Thyroid gland (tissue), 4 donors: ENCODE measurements around the gene GBP6. TPM values are rescaled to one million over a fixed set of nuclear protein-coding genes. Genes with fewer than 3 reads are reported as not detected.

ENCODE experiments used
- DNase-seq, 2 donors: peaks; one replicate each; pipeline ENCODE4 v3.0.0-alpha.2; 2019
- H3K27ac ChIP-seq, 3 donors: fragments of 200-600 bp; sonication (generic); 1 replicate in 2 of 3; 2 replicates in 1 of 3; pipeline ENCODE4 v1.5.1; 2016 to 2019; ENCODE audit warnings: mild to moderate bottlenecking in 1 of 3, moderate library complexity in 1 of 3
- H3K27me3 ChIP-seq: fragments of 200-600 bp; sonication (generic); one replicate; pipeline ENCODE4 v1.5.1; 2019
- H3K36me3 ChIP-seq, 2 donors: fragments of 200-600 bp; sonication (generic); one replicate each; pipeline ENCODE4 v1.5.1; 2016 to 2019
- H3K4me1 ChIP-seq, 2 donors: fragments of 200-600 bp; sonication (generic); one replicate each; pipeline ENCODE4 v1.5.1; 2017 to 2019
- H3K4me3 ChIP-seq, 3 donors: fragments of 200-600 bp; sonication (generic); replicated peaks in 1 of 3; 1 replicate in 2 of 3; 2 replicates in 1 of 3; pipeline ENCODE4 v1.5.1; 2016; ENCODE audit warnings: mild to moderate bottlenecking in 1 of 3
- H3K9me3 ChIP-seq: fragments of 200-600 bp; sonication (generic); one replicate; pipeline ENCODE4 v1.5.1; 2017
- CTCF ChIP-seq, 6 experiments: fragments of 200-600 bp in 3 of 6; fragments of 450-650 bp in 3 of 6; sonication (generic) in 3 of 6; IDR thresholded peaks; one replicate each; pipeline ENCODE4 v1.5.1; 2016 to 2019; ENCODE audit warnings: antibody characterized with exemption in 6 of 6, mild to moderate bottlenecking in 2 of 6, inconsistent platforms in 1 of 6, moderate library complexity in 1 of 6
- POLR2A ChIP-seq, 2 donors: fragments of 450-650 bp; IDR thresholded peaks; one replicate each; pipeline ENCODE4 v1.6.1; 2017; ENCODE audit warnings: antibody characterized with exemption in 2 of 2, mild to moderate bottlenecking in 2 of 2, moderate library complexity in 1 of 2
- WGBS, 2 donors: methylation state at CpG; one replicate each; pipeline ENCODE4 v1.1.5; 2017; 5-methylcytosine and 5-hydroxymethylcytosine counted together
- intact Hi-C: fragments of 100-400 bp; cut with DNase I; formaldehyde crosslinking; loops from one replicate; pipeline ENCODE4 v1.15.1; 2023
- total RNA-seq, 4 donors: library from RNA; depleted of rRNA; stranded (reverse); fragments of >200 nt; gene quantifications; one replicate each; pipeline ENCODE4 v1.2.3, GENCODE V29; 2016

The GBP6 gene
- total RNA-seq = under 1 TPM in 1 of 4 donors, not detected in 3; 0.89 TPM

- 56 to 65% methylated on average over 10 of the region's 10 CpGs for WGBS, 2 donors
- TF ChIP-seq POLR2A (IDR thresholded peaks at IDR 0.05) (no peak), CTCF (IDR thresholded peaks at IDR 0.05) (no peak)
- Histone ChIP-seq H3K9me3 (no peaks in the 10 kb centered on the region), H3K4me3 (no peak within 1 kb of the TSS), H3K27me3 (no peaks in the 10 kb centered on the region), H3K36me3 (no peaks in the 10 kb centered on the region), H3K27ac (peak within 1 kb of the TSS; percentile 6 to 67 (median 30)), H3K4me1 (peaks cover 7 to 9% of the 10 kb centered on the region in 2 donors)
- DNase-seq = peak in 1 of 2 donors; percentile 15
- intact Hi-C loops = no loop called here
Measured at GRCh38 chr1:89363638-89364536, at the start of gene GBP6. TSS of gene GBP6 (plus strand) at chr1:89364059. CDS start at chr1:89368552, 4,493 bp downstream.

- Histone ChIP-seq H3K27me3 (no peaks in the 10 kb centered on the region), H3K36me3 (no peaks in the 10 kb centered on the region), H3K27ac (no peak overlapping the region), H3K4me3 (no peak overlapping the region), H3K4me1 (no peaks in the 10 kb centered on the region), H3K9me3 (no peaks in the 10 kb centered on the region)
- 41 to 44% methylated on average over 1 of the region's 1 CpG for WGBS, 2 donors
- TF ChIP-seq POLR2A (IDR thresholded peaks at IDR 0.05) (no peak), CTCF (IDR thresholded peaks at IDR 0.05) (no peak)
- intact Hi-C loops = no loop called here
- no peak for DNase-seq
Measured at GRCh38 chr1:89322402-89322801, 41.5 kb upstream of the GBP6 start.

GRCh38 chr1:89331890-89332289 is 32.0 kb upstream of the GBP6 start:
- 68 to 84% methylated on average over 2 of the region's 2 CpGs for WGBS, 2 donors

GRCh38 chr1:89332461-89332860 is 31.4 kb upstream of the GBP6 start:
- 55 to 58% methylated on average over 3 of the region's 3 CpGs for WGBS, 2 donors
- intact Hi-C loops = no loop called here
- no peak overlapping the region for H3K27ac ChIP-seq
- no peak for DNase-seq
- H3K4me3 ChIP-seq = no peak overlapping the region
- TF ChIP-seq POLR2A (IDR thresholded peaks at IDR 0.05) = no peak
- TF ChIP-seq CTCF (IDR thresholded peaks at IDR 0.05) = no peak
- no peaks in the 10 kb centered on the region for H3K36me3 ChIP-seq
- no peaks in the 10 kb centered on the region for H3K9me3 ChIP-seq
- H3K27me3 ChIP-seq = no peaks in the 10 kb centered on the region
- no peaks in the 10 kb centered on the region for H3K4me1 ChIP-seq

More at GRCh38 chr1:89331890-89332289, 32.0 kb upstream of the GBP6 start:
- H3K9me3 ChIP-seq = no peaks in the 10 kb centered on the region
- no peaks in the 10 kb centered on the region for H3K36me3 ChIP-seq
- H3K4me3 ChIP-seq = no peak overlapping the region
- DNase-seq = no peak
- H3K27ac ChIP-seq = no peak overlapping the region
- intact Hi-C loops = no loop called here
- no peaks in the 10 kb centered on the region for H3K27me3 ChIP-seq
- H3K4me1 ChIP-seq = no peaks in the 10 kb centered on the region
- no peak for TF ChIP-seq CTCF (IDR thresholded peaks at IDR 0.05)
- TF ChIP-seq POLR2A (IDR thresholded peaks at IDR 0.05) = no peak

- no peak overlapping the region for H3K4me3 ChIP-seq
- H3K36me3 ChIP-seq = no peaks in the 10 kb centered on the region
- H3K4me1 ChIP-seq = no peaks in the 10 kb centered on the region
- H3K27me3 ChIP-seq = no peaks in the 10 kb centered on the region
- intact Hi-C loops = no loop called here
- DNase-seq = no peak
- TF ChIP-seq POLR2A (IDR thresholded peaks at IDR 0.05) (no peak), CTCF (IDR thresholded peaks at IDR 0.05) (no peak)
- H3K9me3 ChIP-seq = no peaks in the 10 kb centered on the region
- no peak overlapping the region for H3K27ac ChIP-seq
Measured at GRCh38 chr1:89335486-89335885, 28.4 kb upstream of the GBP6 start.
